HG03469 (cell line): ENCODE data around the gene ANKRD13D.

Experiments
- ATAC-seq: cut with Tn5 transposase; IDR thresholded peaks from one replicate; pipeline ENCODE4 v1.9.1; 2021; ENCODE audit warnings: mild to moderate bottlenecking, moderate library complexity, moderate number of reproducible peaks; ENCODE audit not compliant: unreplicated experiment

The ANKRD13D gene

GRCh38 chr11:67285541-67286498 is 3.3 kb upstream of the ANKRD13D start:
- no peak for ATAC-seq

- ATAC-seq, result no peak
These were observed 2.3 kb upstream of the ANKRD13D start for GRCh38 chr11:67286621-67287333.

- ATAC-seq, result no peak
These were observed 1.5 kb upstream of the ANKRD13D start for GRCh38 chr11:67287355-67288197.

GRCh38 chr11:67288198-67288451 is 978 bp upstream of the ANKRD13D start:
- ATAC-seq, result no peak

GRCh38 chr11:67288452-67289225 is 464 bp upstream of the ANKRD13D start:
- peak; percentile 39 for ATAC-seq

- no peak for ATAC-seq
These were observed 762 bp downstream of the ANKRD13D start for GRCh38 chr11:67289651-67290479.

- ATAC-seq, result no peak
These were observed 1.7 kb downstream of the ANKRD13D start for GRCh38 chr11:67290801-67291200.

GRCh38 chr11:67291481-67292381 is 2.6 kb downstream of the ANKRD13D start:
- ATAC-seq, result no peak

- no peak for ATAC-seq
These were observed 3.6 kb downstream of the ANKRD13D start for GRCh38 chr11:67292671-67293070.

GRCh38 chr11:67293090-67293489 is 4.0 kb downstream of the ANKRD13D start:
- ATAC-seq, result no peak

GRCh38 chr11:67295846-67296245 is 6.7 kb downstream of the ANKRD13D start:
- ATAC-seq, result no peak

- no peak for ATAC-seq
These were observed 9.7 kb downstream of the ANKRD13D start for GRCh38 chr11:67298786-67299185.

- ATAC-seq, result no peak
These were observed 10.5 kb downstream of the ANKRD13D start for GRCh38 chr11:67299471-67300191.

GRCh38 chr11:67300256-67300755 is 11.2 kb downstream of the ANKRD13D start:
- ATAC-seq, result no peak

GRCh38 chr11:67300756-67301312 is 11.7 kb downstream of the ANKRD13D start:
- no peak for ATAC-seq

- no peak for ATAC-seq
These were observed 12.3 kb downstream of the ANKRD13D start for GRCh38 chr11:67301313-67301921.

GRCh38 chr11:67301951-67302516 is 12.9 kb downstream of the ANKRD13D start:
- no peak for ATAC-seq
